ENCODE measurements around the gene CADPS2. TPM values are rescaled to one million over a fixed set of nuclear protein-coding genes. Genes with fewer than 3 reads are reported as not detected.

The CADPS2 gene
- total and polyA plus RNA-seq, 2 of the 8 experiments (the other 6 are each of a cell fraction or from before 2014, with no cell fraction given), result 8.9 to 22.3 TPM

DNA sequence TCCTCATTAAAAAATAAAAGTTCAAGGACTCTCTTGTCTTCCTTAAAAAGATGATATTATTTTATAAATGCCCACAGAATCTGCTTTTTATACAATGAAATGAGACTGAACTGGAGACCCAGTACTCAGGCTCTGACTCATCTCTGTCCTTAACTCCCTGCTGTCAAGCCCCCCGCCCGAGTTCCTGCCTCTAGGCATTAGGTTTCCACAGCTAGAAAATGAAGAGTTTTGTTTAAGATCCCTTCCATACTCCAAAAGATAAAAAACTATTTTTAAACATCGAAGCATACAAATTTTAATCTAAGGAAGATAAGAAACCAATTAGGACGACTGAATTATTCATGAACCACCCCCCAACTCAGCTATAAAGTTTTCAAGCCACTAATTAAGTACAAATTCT, 484.0 kb downstream of the CADPS2 start (continued):
- TF ChIP-seq KDM1A (IDR thresholded peaks at IDR 0.05; ENCODE audit: borderline replicate concordance, low read length), result no peak
- no peak for TF ChIP-seq CHD1 (IDR thresholded peaks at IDR 0.05; ENCODE audit: low read depth, low read length)
- TF ChIP-seq GTF2F1 (IDR thresholded peaks at IDR 0.05; ENCODE audit: borderline replicate concordance, low read depth, low read length), result no peak
- TF ChIP-seq, protein P1, sequence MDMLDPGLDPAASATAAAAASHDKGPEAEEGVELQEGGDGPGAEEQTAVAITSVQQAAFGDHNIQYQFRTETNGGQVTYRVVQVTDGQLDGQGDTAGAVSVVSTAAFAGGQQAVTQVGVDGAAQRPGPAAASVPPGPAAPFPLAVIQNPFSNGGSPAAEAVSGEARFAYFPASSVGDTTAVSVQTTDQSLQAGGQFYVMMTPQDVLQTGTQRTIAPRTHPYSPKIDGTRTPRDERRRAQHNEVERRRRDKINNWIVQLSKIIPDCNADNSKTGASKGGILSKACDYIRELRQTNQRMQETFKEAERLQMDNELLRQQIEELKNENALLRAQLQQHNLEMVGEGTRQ (IDR thresholded peaks at IDR 0.05; ENCODE audit: low read length), result no peak
- TF ChIP-seq RFX5 (IDR thresholded peaks at IDR 0.05; ENCODE audit: borderline replicate concordance, low read depth, low read length), result no peak
- no peak for TF ChIP-seq CHD2 (IDR thresholded peaks at IDR 0.05; ENCODE audit: low read length)
- TF ChIP-seq, protein P2, sequence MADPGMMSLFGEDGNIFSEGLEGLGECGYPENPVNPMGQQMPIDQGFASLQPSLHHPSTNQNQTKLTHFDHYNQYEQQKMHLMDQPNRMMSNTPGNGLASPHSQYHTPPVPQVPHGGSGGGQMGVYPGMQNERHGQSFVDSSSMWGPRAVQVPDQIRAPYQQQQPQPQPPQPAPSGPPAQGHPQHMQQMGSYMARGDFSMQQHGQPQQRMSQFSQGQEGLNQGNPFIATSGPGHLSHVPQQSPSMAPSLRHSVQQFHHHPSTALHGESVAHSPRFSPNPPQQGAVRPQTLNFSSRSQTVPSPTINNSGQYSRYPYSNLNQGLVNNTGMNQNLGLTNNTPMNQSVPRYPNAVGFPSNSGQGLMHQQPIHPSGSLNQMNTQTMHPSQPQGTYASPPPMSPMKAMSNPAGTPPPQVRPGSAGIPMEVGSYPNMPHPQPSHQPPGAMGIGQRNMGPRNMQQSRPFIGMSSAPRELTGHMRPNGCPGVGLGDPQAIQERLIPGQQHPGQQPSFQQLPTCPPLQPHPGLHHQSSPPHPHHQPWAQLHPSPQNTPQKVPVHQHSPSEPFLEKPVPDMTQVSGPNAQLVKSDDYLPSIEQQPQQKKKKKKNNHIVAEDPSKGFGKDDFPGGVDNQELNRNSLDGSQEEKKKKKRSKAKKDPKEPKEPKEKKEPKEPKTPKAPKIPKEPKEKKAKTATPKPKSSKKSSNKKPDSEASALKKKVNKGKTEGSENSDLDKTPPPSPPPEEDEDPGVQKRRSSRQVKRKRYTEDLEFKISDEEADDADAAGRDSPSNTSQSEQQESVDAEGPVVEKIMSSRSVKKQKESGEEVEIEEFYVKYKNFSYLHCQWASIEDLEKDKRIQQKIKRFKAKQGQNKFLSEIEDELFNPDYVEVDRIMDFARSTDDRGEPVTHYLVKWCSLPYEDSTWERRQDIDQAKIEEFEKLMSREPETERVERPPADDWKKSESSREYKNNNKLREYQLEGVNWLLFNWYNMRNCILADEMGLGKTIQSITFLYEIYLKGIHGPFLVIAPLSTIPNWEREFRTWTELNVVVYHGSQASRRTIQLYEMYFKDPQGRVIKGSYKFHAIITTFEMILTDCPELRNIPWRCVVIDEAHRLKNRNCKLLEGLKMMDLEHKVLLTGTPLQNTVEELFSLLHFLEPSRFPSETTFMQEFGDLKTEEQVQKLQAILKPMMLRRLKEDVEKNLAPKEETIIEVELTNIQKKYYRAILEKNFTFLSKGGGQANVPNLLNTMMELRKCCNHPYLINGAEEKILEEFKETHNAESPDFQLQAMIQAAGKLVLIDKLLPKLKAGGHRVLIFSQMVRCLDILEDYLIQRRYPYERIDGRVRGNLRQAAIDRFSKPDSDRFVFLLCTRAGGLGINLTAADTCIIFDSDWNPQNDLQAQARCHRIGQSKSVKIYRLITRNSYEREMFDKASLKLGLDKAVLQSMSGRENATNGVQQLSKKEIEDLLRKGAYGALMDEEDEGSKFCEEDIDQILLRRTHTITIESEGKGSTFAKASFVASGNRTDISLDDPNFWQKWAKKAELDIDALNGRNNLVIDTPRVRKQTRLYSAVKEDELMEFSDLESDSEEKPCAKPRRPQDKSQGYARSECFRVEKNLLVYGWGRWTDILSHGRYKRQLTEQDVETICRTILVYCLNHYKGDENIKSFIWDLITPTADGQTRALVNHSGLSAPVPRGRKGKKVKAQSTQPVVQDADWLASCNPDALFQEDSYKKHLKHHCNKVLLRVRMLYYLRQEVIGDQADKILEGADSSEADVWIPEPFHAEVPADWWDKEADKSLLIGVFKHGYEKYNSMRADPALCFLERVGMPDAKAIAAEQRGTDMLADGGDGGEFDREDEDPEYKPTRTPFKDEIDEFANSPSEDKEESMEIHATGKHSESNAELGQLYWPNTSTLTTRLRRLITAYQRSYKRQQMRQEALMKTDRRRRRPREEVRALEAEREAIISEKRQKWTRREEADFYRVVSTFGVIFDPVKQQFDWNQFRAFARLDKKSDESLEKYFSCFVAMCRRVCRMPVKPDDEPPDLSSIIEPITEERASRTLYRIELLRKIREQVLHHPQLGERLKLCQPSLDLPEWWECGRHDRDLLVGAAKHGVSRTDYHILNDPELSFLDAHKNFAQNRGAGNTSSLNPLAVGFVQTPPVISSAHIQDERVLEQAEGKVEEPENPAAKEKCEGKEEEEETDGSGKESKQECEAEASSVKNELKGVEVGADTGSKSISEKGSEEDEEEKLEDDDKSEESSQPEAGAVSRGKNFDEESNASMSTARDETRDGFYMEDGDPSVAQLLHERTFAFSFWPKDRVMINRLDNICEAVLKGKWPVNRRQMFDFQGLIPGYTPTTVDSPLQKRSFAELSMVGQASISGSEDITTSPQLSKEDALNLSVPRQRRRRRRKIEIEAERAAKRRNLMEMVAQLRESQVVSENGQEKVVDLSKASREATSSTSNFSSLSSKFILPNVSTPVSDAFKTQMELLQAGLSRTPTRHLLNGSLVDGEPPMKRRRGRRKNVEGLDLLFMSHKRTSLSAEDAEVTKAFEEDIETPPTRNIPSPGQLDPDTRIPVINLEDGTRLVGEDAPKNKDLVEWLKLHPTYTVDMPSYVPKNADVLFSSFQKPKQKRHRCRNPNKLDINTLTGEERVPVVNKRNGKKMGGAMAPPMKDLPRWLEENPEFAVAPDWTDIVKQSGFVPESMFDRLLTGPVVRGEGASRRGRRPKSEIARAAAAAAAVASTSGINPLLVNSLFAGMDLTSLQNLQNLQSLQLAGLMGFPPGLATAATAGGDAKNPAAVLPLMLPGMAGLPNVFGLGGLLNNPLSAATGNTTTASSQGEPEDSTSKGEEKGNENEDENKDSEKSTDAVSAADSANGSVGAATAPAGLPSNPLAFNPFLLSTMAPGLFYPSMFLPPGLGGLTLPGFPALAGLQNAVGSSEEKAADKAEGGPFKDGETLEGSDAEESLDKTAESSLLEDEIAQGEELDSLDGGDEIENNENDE (IDR thresholded peaks at IDR 0.05; ENCODE audit: insufficient replicate concordance, low read length), result no peak
- no peak for TF ChIP-seq POU5F1 (IDR thresholded peaks at IDR 0.05; ENCODE audit: low read depth, low read length)

Data from H1 (cell line).